ENCODE measurements around the gene RARG. TPM values are rescaled to one million over a fixed set of nuclear protein-coding genes. Genes with fewer than 3 reads are reported as not detected.

The RARG gene
- polyA plus RNA-seq, 3 donors: 1.8 to 14.6 (median 2.3) TPM

DNA sequence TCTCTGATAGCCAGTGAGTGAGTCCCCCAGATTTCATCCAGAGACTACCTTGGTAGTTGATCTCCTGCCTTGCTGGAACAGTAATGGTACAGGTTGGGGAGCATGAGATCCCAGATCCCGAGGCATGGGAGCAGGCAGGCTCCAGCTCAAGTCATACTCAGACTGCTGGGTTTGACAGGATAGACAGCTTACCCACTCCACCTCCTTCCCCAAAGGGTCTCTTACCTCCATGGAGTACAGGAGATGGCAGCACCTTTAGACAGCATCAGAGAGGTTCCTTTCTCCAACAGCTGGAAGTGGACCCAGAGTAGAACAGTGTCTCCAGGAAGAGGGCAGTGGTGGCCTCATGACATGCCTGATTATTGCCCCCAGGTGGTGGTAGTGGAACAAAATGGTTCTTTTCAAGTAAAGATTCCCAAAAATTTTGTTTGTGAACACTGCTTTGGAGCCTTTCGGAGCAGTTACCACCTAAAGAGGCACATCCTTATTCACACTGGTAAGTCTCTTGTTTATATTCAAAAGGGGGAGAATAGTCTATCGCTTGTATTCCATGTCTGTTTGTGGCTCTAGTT lies 46.3 kb downstream of the RARG start:
- Histone ChIP-seq H3K4me3 (replicated peaks in 1 of 3; ENCODE audit: low read depth in 2 of 3, low read length in 3 of 3) (no peak overlapping the region), H3K27ac (ENCODE audit: low read depth in 1 of 2, low read length in 2 of 2) (no peak overlapping the region), H2AFZ (ENCODE audit: insufficient read depth, low read depth, low read length, poor library complexity, severe bottlenecking) (no peak overlapping the region), H3K36me3 (replicated peaks in 1 of 2; ENCODE audit: control insufficient read depth in 1 of 2, insufficient read depth in 2 of 2, low read length in 2 of 2) (peaks cover 56 to 70% of the 10 kb centered on the region in 2 donors), H3K9ac (ENCODE audit: insufficient read depth, low read length, poor library complexity, severe bottlenecking) (no peak overlapping the region), H3K4me1 (ENCODE audit: control insufficient read depth in 1 of 2, insufficient read depth in 2 of 2, low read length in 2 of 2) (peaks cover 26 to 33% of the 10 kb centered on the region in 2 donors), H3K4me2 (replicated peaks; ENCODE audit: extremely low read depth, low read length, poor library complexity, severe bottlenecking) (no peak overlapping the region), H3K9me3 (replicated peaks in 1 of 2; ENCODE audit: control insufficient read depth in 1 of 2, insufficient read depth in 1 of 2, low read length in 2 of 2) (no peaks in the 10 kb centered on the region), H3K79me2 (ENCODE audit: insufficient read depth, low read length) (peaks cover 41% of the 10 kb centered on the region), H3K27me3 (ENCODE audit: control insufficient read depth in 2 of 2, insufficient read depth in 2 of 2, low read length in 2 of 2) (no peaks in the 10 kb centered on the region), H4K20me1 (ENCODE audit: insufficient read depth, low read length) (peaks cover 66% of the 10 kb centered on the region)
- Mint-ChIP-seq H3K36me3 (peaks cover 51 to 70% of the 10 kb centered on the region in 2 donors), H3K4me3 (no peak overlapping the region), H3K4me1 (peaks cover 38% of the 10 kb centered on the region), H3K27ac (no peak overlapping the region), H3K27me3 (ENCODE audit: low read depth in 3 of 3) (no peaks in the 10 kb centered on the region), H3K9me3 (peaks cover 0 to 2% (median 0%) of the 10 kb centered on the region in 7 donors)
- no peak for DNase-seq
- TF ChIP-seq, protein P1, sequence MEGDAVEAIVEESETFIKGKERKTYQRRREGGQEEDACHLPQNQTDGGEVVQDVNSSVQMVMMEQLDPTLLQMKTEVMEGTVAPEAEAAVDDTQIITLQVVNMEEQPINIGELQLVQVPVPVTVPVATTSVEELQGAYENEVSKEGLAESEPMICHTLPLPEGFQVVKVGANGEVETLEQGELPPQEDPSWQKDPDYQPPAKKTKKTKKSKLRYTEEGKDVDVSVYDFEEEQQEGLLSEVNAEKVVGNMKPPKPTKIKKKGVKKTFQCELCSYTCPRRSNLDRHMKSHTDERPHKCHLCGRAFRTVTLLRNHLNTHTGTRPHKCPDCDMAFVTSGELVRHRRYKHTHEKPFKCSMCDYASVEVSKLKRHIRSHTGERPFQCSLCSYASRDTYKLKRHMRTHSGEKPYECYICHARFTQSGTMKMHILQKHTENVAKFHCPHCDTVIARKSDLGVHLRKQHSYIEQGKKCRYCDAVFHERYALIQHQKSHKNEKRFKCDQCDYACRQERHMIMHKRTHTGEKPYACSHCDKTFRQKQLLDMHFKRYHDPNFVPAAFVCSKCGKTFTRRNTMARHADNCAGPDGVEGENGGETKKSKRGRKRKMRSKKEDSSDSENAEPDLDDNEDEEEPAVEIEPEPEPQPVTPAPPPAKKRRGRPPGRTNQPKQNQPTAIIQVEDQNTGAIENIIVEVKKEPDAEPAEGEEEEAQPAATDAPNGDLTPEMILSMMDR (IDR thresholded peaks at IDR 0.05): no peak
- intact Hi-C loops (cut with micrococcal nuclease): no loop called here
- WGBS (ENCODE audit: insufficient coverage): no CpG with 5 or more reads among the region's 3 CpGs

DNA sequence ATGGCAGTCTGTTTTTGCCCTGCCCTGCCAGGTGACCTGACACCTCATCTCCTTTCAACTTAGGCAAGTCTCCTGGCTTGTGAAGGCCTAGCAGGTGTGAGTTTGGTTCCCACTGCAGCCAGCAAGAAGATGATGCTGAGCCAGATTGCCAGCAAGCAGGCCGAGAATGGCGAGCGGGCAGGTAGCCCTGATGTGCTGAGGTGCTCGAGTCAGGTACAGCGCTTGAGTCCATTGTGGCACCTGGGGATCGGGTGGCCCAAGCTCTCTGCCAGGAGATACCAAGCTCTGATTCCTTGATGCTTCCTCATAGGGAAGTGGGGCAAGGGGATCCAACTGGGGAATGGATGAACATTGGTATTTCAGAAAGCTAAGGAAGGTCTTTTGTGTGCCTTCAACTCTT lies 47.2 kb downstream of the RARG start:
- 94% methylated on average over 6 of the region's 6 CpGs for WGBS (ENCODE audit: insufficient coverage)
- peaks cover 29 to 36% of the 10 kb centered on the region in 2 donors for H3K4me1 ChIP-seq (ENCODE audit: control insufficient read depth in 1 of 2, insufficient read depth in 2 of 2, low read length in 2 of 2)
- no peak overlapping the region for H3K9ac ChIP-seq (ENCODE audit: insufficient read depth, low read length, poor library complexity, severe bottlenecking)
- no peak overlapping the region for H3K4me2 ChIP-seq (replicated peaks; ENCODE audit: extremely low read depth, low read length, poor library complexity, severe bottlenecking)
- peaks cover 60% of the 10 kb centered on the region for H4K20me1 ChIP-seq (ENCODE audit: insufficient read depth, low read length)
- peaks cover 55 to 69% of the 10 kb centered on the region in 2 donors for H3K36me3 ChIP-seq (replicated peaks in 1 of 2; ENCODE audit: control insufficient read depth in 1 of 2, insufficient read depth in 2 of 2, low read length in 2 of 2)
- Mint-ChIP-seq H3K27ac (peak overlapping the region in 1 of 7 donors; percentile 6), H3K4me1 (peaks cover 39% of the 10 kb centered on the region), H3K4me3 (no peak overlapping the region), H3K27me3 (ENCODE audit: low read depth in 3 of 3) (no peaks in the 10 kb centered on the region), H3K36me3 (peaks cover 51 to 70% of the 10 kb centered on the region in 2 donors), H3K9me3 (no peaks in the 10 kb centered on the region)
- H3K79me2 ChIP-seq (ENCODE audit: insufficient read depth, low read length): peaks cover 41% of the 10 kb centered on the region
- H3K9me3 ChIP-seq (replicated peaks in 1 of 2; ENCODE audit: control insufficient read depth in 1 of 2, insufficient read depth in 1 of 2, low read length in 2 of 2): no peaks in the 10 kb centered on the region
- H2AFZ ChIP-seq (ENCODE audit: insufficient read depth, low read depth, low read length, poor library complexity, severe bottlenecking): no peak overlapping the region
- no peaks in the 10 kb centered on the region for H3K27me3 ChIP-seq (ENCODE audit: control insufficient read depth in 2 of 2, insufficient read depth in 2 of 2, low read length in 2 of 2)
- intact Hi-C loops (cut with micrococcal nuclease): no loop called here
- H3K4me3 ChIP-seq (replicated peaks in 1 of 3; ENCODE audit: low read depth in 2 of 3, low read length in 3 of 3): no peak overlapping the region
- TF ChIP-seq, protein P1 (IDR thresholded peaks at IDR 0.05): no peak
- no peak for DNase-seq
- H3K27ac ChIP-seq (ENCODE audit: low read depth in 1 of 2, low read length in 2 of 2): peak overlapping the region in 1 of 2 donors; percentile 16

Measured in CD14-positive monocyte (primary cell).